Upper lobe of right lung (tissue), 1 donor: Measurements from ENCODE around the gene KEL. TPM values are rescaled to one million over a fixed set of nuclear protein-coding genes. Genes with fewer than 3 reads are reported as not detected.

Source experiments
- ATAC-seq: fragments of 200-7000 bp; cut with Tn5 transposase; one replicate; pipeline ENCODE4 v1.9.1; 2020; ENCODE audit warnings: mild to moderate bottlenecking, moderate library complexity
- DNase-seq: peaks from one replicate; pipeline ENCODE4 v3.0.0-alpha.2; 2020
- H3K27ac ChIP-seq: fragments of 200-600 bp; one replicate; pipeline ENCODE4 v1.8.0; 2022
- H3K27me3 ChIP-seq: fragments of 200-600 bp; one replicate; pipeline ENCODE4 v1.8.0; 2022; ENCODE audit warnings: mild to moderate bottlenecking
- H3K36me3 ChIP-seq: fragments of 200-600 bp; one replicate; pipeline ENCODE4 v1.8.0; 2022
- H3K4me1 ChIP-seq: fragments of 200-600 bp; one replicate; pipeline ENCODE4 v1.8.0; 2022
- H3K4me3 ChIP-seq: fragments of 200-600 bp; one replicate; pipeline ENCODE4 v1.8.0; 2022; ENCODE audit warnings: mild to moderate bottlenecking
- H3K9me3 ChIP-seq: fragments of 200-600 bp; one replicate; pipeline ENCODE4 v1.8.0; 2022
- CTCF ChIP-seq: fragments of 200-600 bp; IDR thresholded peaks from one replicate; pipeline ENCODE4 v1.8.0; 2022; ENCODE audit warnings: antibody characterized with exemption
- intact Hi-C: fragments of 100-400 bp; cut with DNase I; formaldehyde crosslinking; loops from one replicate; pipeline ENCODE4 v1.11.0; 2022
- total RNA-seq: library from RNA; stranded (reverse); fragmentation: NEBNext Ultra II Directional; extraction: Animal tissue kit (Norgen Biotek cat#: 25700); gene quantifications from one replicate; pipeline ENCODE4 v1.2.1, GENCODE V29; 2021
- donor health status: DM: no; HTN: yes; CAD: no; lungs with severe emphysema.

The KEL gene
- total RNA-seq, 1 donor from 2014 or later = 0.87 TPM

DNA sequence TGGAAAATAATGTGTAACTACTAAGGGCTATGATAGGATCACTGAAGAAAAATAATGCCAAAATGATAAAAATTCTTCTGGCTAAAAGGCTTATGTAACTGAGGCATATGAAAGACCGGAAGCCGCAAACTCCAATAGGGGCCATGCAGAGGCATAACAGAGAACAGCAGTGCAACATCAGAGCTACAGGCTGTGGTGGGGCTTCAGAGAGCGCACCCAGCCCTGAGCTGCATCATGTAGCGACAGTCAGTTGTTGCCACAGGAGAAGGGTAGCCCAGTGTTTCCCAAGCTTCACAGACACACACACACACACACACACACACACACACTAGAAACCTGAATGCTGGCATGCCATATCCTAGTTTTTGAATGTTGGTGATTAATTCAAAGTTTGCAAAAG lies 13.6 kb downstream of the KEL start:
- Histone ChIP-seq H3K4me1 (no peaks in the 10 kb centered on the region), H3K27me3 (no peaks in the 10 kb centered on the region), H3K27ac (no peak overlapping the region), H3K9me3 (no peaks in the 10 kb centered on the region), H3K36me3 (no peaks in the 10 kb centered on the region), H3K4me3 (no peak overlapping the region)
- no peak for TF ChIP-seq CTCF
- intact Hi-C loops = no loop called here
- ATAC-seq (no peak), DNase-seq (no peak)

DNA sequence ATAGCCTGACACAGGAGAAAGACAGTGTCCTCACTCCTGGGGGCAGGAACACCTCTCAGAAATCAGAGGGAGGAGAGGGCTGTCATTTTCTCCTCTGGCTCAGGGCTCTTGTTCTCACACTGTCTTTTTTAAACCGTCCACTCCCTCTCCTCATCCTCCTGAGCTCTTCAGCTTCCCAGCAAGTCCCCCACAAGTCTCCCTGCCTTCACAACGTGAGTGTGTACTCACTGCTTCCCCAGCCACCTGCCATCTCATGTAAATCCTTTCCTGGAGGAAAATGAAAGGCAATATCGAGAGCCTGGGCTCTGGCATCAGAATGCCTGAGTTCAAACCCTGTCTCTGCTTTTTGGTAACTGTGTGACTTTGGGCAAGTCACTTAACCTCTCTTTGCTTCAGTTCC lies 17.2 kb downstream of the KEL start:
- H3K27me3 ChIP-seq = no peaks in the 10 kb centered on the region
- intact Hi-C loops = no loop called here
- DNase-seq (no peak), ATAC-seq (no peak)
- peaks cover 3% of the 10 kb centered on the region for H3K4me1 ChIP-seq
- no peak overlapping the region for H3K27ac ChIP-seq
- no peaks in the 10 kb centered on the region for H3K36me3 ChIP-seq
- H3K9me3 ChIP-seq = no peaks in the 10 kb centered on the region
- H3K4me3 ChIP-seq = no peak overlapping the region
- no peak for TF ChIP-seq CTCF

DNA sequence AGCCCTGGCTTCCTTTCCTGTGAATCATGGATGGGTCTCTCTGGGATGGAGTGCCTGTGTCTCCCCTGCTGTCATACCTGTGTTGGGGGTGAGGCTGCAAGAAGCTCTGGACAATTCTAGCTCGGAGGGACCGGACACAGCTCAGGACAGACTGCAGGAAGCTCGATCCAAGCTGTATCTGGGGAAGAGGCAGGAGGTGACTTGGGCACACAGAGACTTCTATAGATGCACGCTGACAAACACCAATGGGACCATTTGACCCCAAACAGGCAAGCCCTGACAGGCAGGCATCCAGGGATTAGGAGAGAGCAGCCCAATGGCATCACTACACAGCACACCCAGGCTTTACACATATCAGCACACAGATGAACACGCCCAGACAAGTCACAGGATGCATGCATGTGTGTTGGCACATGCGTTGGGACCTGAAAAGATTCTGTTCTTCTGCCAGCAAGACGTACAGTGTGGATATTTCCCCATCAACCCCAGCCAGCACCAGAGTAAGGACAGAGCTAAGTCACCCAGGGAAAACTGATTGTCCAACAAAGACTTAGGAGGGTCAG lies 18.4 kb downstream of the KEL start:
- Histone ChIP-seq H3K4me1 (peaks cover 3% of the 10 kb centered on the region), H3K27ac (no peak overlapping the region), H3K9me3 (no peaks in the 10 kb centered on the region), H3K36me3 (no peaks in the 10 kb centered on the region), H3K4me3 (no peak overlapping the region), H3K27me3 (no peaks in the 10 kb centered on the region)
- intact Hi-C loops = no loop called here
- DNase-seq (no peak), ATAC-seq (no peak)
- no peak for TF ChIP-seq CTCF

- ATAC-seq (no peak), DNase-seq (no peak)
- peaks cover 3% of the 10 kb centered on the region for H3K4me1 ChIP-seq
- no peak overlapping the region for H3K27ac ChIP-seq
- no peak for TF ChIP-seq CTCF
- H3K9me3 ChIP-seq = no peaks in the 10 kb centered on the region
- intact Hi-C loops = no loop called here
- no peaks in the 10 kb centered on the region for H3K36me3 ChIP-seq
- H3K27me3 ChIP-seq = no peaks in the 10 kb centered on the region
- H3K4me3 ChIP-seq = no peak overlapping the region
These were observed 19.4 kb downstream of the KEL start for GRCh38 chr7:142942746-142943145.

DNA sequence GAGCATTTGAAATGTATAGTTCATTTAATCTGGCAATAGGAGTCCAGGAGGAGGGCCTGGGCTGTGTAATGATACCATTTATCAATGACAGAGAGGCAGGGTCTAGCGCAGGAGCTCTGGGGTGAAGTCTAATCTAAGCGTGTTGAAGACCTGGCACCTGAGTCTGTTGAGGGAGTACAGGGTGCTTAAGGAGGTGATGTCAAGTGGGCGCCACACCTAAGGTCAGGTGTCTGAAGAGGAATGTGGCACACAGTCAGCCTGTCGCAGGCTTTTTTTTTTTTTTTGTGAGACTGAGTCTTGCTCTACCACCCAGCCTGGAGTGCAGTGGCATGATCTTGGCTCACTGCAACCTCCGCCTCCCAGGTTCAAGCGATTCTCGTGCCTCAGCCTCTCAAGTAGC lies 20.6 kb downstream of the KEL start:
- H3K27me3 ChIP-seq = no peaks in the 10 kb centered on the region
- intact Hi-C loops = no loop called here
- no peak for ATAC-seq

More for the DNA sequence above, 20.6 kb downstream of the KEL start:
- Histone ChIP-seq H3K4me1 (peaks cover 3% of the 10 kb centered on the region), H3K9me3 (no peaks in the 10 kb centered on the region), H3K27ac (no peak overlapping the region), H3K4me3 (no peak overlapping the region), H3K36me3 (no peaks in the 10 kb centered on the region)
- TF ChIP-seq CTCF = no peak
- no peak for DNase-seq
